Endothelial cell of umbilical vein (primary cell): Measurements from ENCODE around the gene S100A3.

Experiments used
- EZH2 ChIP-seq: IDR thresholded peaks from 2 replicates; pipeline ENCODE4 v1.6.1; 2012; ENCODE audit warnings: borderline replicate concordance, low read depth, mild to moderate bottlenecking, moderate library complexity, low read length, inconsistent platforms; ENCODE audit not compliant: severe bottlenecking
- JUN ChIP-seq: IDR thresholded peaks from 2 replicates; pipeline ENCODE4 v1.6.1; 2011; ENCODE audit warnings: borderline replicate concordance, low read depth; ENCODE audit not compliant: insufficient read length, insufficient read depth
- POLR2A ChIP-seq: IDR thresholded peaks from 2 replicates; pipeline ENCODE4 v1.6.1; 2012; ENCODE audit warnings: low read depth, mild to moderate bottlenecking, control low read depth, low read length
- POLR2AphosphoS5 ChIP-seq: IDR thresholded peaks from 2 replicates; pipeline ENCODE4 v1.6.1; 2012; ENCODE audit warnings: low read depth, mild to moderate bottlenecking, control low read depth, low read length, moderate library complexity; ENCODE audit not compliant: insufficient read depth
- TF ChIP-seq, protein P1 (sequence below), 2 donors: IDR thresholded peaks; 1 replicate in 1 of 2; 2 replicates in 1 of 2; pipeline ENCODE4 v1.5.1; 2011; ENCODE audit warnings: low read length in 2 of 2, mild to moderate bottlenecking in 2 of 2, moderate library complexity in 2 of 2, control low read depth in 1 of 2, inconsistent platforms in 1 of 2, low read depth in 1 of 2; ENCODE audit not compliant: insufficient read depth in 1 of 2; ENCODE audit errors: extremely low read depth in 1 of 2
- TF ChIP-seq, protein P2 (sequence below): IDR thresholded peaks from 2 replicates; pipeline ENCODE4 v1.6.1; 2011; ENCODE audit not compliant: insufficient read depth, insufficient read length

DNA sequence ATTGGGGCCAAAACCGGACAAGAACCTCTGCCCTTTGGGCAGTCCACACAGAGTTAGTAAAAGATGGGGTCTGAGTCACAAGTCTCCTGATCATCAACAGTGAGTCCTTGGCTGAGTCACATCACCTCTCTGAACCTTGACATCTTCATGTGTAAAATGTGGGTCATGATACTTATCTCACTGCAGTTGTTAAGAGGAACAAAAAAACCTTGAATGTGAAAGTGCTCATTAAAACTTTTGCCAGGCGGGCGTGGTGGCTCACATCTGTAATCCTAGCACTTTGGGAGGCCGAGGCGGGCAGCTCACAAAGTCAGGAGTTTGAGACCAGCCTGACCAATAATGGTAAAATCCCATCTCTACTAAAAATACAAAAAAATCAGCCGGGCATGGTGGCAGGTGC is 48.1 kb upstream of the S100A3 start:
- TF ChIP-seq POLR2A (no peak), EZH2 (no peak), POLR2AphosphoS5 (no peak), JUN (peak; percentile 39)
- TF ChIP-seq, protein P1, sequence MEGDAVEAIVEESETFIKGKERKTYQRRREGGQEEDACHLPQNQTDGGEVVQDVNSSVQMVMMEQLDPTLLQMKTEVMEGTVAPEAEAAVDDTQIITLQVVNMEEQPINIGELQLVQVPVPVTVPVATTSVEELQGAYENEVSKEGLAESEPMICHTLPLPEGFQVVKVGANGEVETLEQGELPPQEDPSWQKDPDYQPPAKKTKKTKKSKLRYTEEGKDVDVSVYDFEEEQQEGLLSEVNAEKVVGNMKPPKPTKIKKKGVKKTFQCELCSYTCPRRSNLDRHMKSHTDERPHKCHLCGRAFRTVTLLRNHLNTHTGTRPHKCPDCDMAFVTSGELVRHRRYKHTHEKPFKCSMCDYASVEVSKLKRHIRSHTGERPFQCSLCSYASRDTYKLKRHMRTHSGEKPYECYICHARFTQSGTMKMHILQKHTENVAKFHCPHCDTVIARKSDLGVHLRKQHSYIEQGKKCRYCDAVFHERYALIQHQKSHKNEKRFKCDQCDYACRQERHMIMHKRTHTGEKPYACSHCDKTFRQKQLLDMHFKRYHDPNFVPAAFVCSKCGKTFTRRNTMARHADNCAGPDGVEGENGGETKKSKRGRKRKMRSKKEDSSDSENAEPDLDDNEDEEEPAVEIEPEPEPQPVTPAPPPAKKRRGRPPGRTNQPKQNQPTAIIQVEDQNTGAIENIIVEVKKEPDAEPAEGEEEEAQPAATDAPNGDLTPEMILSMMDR (IDR thresholded peaks at IDR 0.05; ENCODE audit: extremely low read depth in 1 of 2, insufficient read depth in 1 of 2, low read depth in 1 of 2, low read length in 2 of 2) = no peak
- TF ChIP-seq, protein P2, sequence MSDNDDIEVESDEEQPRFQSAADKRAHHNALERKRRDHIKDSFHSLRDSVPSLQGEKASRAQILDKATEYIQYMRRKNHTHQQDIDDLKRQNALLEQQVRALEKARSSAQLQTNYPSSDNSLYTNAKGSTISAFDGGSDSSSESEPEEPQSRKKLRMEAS = no peak
